Neuronal stem cell (in vitro differentiated cells): Measurements from ENCODE around the gene AKAP1.

Experiments
- DNase-seq: peaks from one replicate; pipeline ENCODE4 v3.0.0-alpha.2; 2013; ENCODE audit warnings: low spot score
- H2AFZ ChIP-seq: one replicate; pipeline ENCODE4 v1.6.1; 2013; ENCODE audit warnings: mild to moderate bottlenecking, low read length, inconsistent platforms
- H2AK5ac ChIP-seq: 2 replicates; pipeline ENCODE4 v1.6.1; 2013; ENCODE audit warnings: low read depth, mild to moderate bottlenecking, inconsistent platforms, low read length, moderate library complexity, mixed read lengths
- H2BK120ac ChIP-seq: 2 replicates; pipeline ENCODE4 v1.6.1; 2013; ENCODE audit warnings: low read depth, mild to moderate bottlenecking, inconsistent platforms, low read length, moderate library complexity, mixed read lengths
- H2BK12ac ChIP-seq: one replicate; pipeline ENCODE4 v1.6.1; 2013; ENCODE audit warnings: low read length, inconsistent platforms
- H2BK15ac ChIP-seq: 2 replicates; pipeline ENCODE4 v1.6.1; 2013; ENCODE audit warnings: mild to moderate bottlenecking, low read length, inconsistent platforms, mixed read lengths
- H2BK5ac ChIP-seq: one replicate; pipeline ENCODE4 v1.6.1; 2013; ENCODE audit warnings: inconsistent platforms, mild to moderate bottlenecking, low read length, moderate library complexity
- H3K14ac ChIP-seq: one replicate; pipeline ENCODE4 v1.6.1; 2013; ENCODE audit warnings: low read length, inconsistent platforms
- H3K18ac ChIP-seq: 2 replicates; pipeline ENCODE4 v1.6.1; 2013; ENCODE audit warnings: low read length, inconsistent platforms
- H3K23ac ChIP-seq: 2 replicates; pipeline ENCODE4 v1.6.1; 2013; ENCODE audit warnings: low read depth, mild to moderate bottlenecking, mixed read lengths, low read length, inconsistent platforms; ENCODE audit not compliant: poor library complexity
- H3K27ac ChIP-seq: replicated peaks from 3 replicates; pipeline ENCODE4 v1.5.1; 2013; ENCODE audit warnings: low read length, inconsistent platforms
- H3K27me3 ChIP-seq, 3 experiments: 2 replicates each; pipeline ENCODE4 v1.6.1; 2013; ENCODE audit warnings: low read length in 3 of 3, mild to moderate bottlenecking in 2 of 3, inconsistent platforms in 1 of 3, low read depth in 1 of 3, mixed read lengths in 1 of 3, moderate library complexity in 1 of 3; ENCODE audit not compliant: control insufficient read depth in 3 of 3, insufficient read depth in 3 of 3
- H3K36me3 ChIP-seq, 2 donors: replicated peaks in 1 of 2; 2 replicates each; pipeline ENCODE4 v1.6.1; 2013; ENCODE audit warnings: low read length in 2 of 2; ENCODE audit not compliant: control insufficient read depth in 2 of 2, insufficient read depth in 2 of 2
- H3K4ac ChIP-seq: 2 replicates; pipeline ENCODE4 v1.6.1; 2013; ENCODE audit warnings: inconsistent platforms, mild to moderate bottlenecking, low read length, moderate library complexity
- H3K4me1 ChIP-seq, 2 donors: 1 replicate in 1 of 2; 2 replicates in 1 of 2; pipeline ENCODE4 v1.6.1; 2013; ENCODE audit warnings: low read length in 2 of 2, low read depth in 1 of 2; ENCODE audit not compliant: control insufficient read depth in 2 of 2, insufficient read depth in 1 of 2
- H3K4me2 ChIP-seq: one replicate; pipeline ENCODE4 v1.6.1; 2013; ENCODE audit warnings: mild to moderate bottlenecking, low read length, inconsistent platforms; ENCODE audit not compliant: insufficient read depth, poor library complexity, severe bottlenecking
- H3K4me3 ChIP-seq, 2 donors: 2 replicates each; pipeline ENCODE4 v1.5.1; 2013; ENCODE audit warnings: low read length in 2 of 2, mild to moderate bottlenecking in 2 of 2, inconsistent platforms in 1 of 2, moderate library complexity in 1 of 2
- H3K79me1 ChIP-seq: one replicate; pipeline ENCODE4 v1.6.1; 2013; ENCODE audit warnings: low read depth, mild to moderate bottlenecking, inconsistent platforms, low read length, moderate library complexity
- H3K9ac ChIP-seq: one replicate; pipeline ENCODE4 v1.6.1; 2013; ENCODE audit warnings: mild to moderate bottlenecking, low read depth, low read length, inconsistent platforms; ENCODE audit not compliant: poor library complexity
- H3K9me3 ChIP-seq, 2 donors: replicated peaks in 1 of 2; 2 replicates each; pipeline versions ENCODE3 to v1.6.1; 2013; ENCODE audit warnings: low read length in 2 of 2, mild to moderate bottlenecking in 2 of 2, inconsistent platforms in 1 of 2, low read depth in 1 of 2, mixed read lengths in 1 of 2, moderate library complexity in 1 of 2; ENCODE audit not compliant: control insufficient read depth in 2 of 2, insufficient read depth in 1 of 2
- H4K8ac ChIP-seq: one replicate; pipeline ENCODE4 v1.6.1; 2013; ENCODE audit warnings: low read depth, mild to moderate bottlenecking, inconsistent platforms, low read length, moderate library complexity
- H4K91ac ChIP-seq: one replicate; pipeline ENCODE4 v1.6.1; 2013; ENCODE audit warnings: low read length, low read depth, mild to moderate bottlenecking, inconsistent platforms; ENCODE audit not compliant: poor library complexity
- WGBS, 2 donors: extraction: QIAGEN DNeasy Blood & Tissue Kit; methylation state at CpG; one replicate each; pipeline ENCODE4 v1.1.7; 2013; ENCODE audit warnings: missing lambda C conversion rate in 2 of 2, mixed read lengths in 1 of 2; ENCODE audit not compliant: insufficient read length in 2 of 2, insufficient replicate concordance in 1 of 2; ENCODE audit errors: extremely low coverage in 2 of 2; 5-methylcytosine and 5-hydroxymethylcytosine counted together

Gene AKAP1

DNA sequence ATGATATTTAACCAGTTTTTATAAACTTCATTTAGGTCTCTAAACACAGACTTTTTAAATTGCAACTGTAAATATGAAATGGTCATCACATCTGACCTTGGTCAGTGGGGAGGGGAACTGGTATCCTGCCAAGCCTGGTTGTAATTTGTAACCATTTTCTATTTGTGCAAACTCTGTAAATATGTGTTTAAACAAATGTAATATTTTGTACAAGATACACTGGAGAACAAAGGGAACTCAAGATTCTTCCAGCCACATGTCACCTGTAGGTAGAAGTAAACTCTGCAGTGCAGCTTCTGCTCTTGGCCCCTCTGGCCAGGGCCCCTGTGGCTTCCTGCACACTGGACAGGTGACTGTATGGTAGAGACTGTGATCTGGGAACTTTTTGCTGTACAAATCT, 35.8 kb downstream of the AKAP1 start:
- H3K23ac ChIP-seq = no peak overlapping the region
- no peak overlapping the region for H3K9ac ChIP-seq
- no peaks in the 10 kb centered on the region for H3K4me1 ChIP-seq
- H2AK5ac ChIP-seq = no peak overlapping the region
- H3K79me1 ChIP-seq = no peaks in the 10 kb centered on the region
- H2AFZ ChIP-seq = no peak overlapping the region
- no peak overlapping the region for H2BK120ac ChIP-seq
- H2BK5ac ChIP-seq = no peak overlapping the region
- no peak overlapping the region for H3K27ac ChIP-seq
- H3K4ac ChIP-seq = no peak overlapping the region
- H4K91ac ChIP-seq = no peak overlapping the region
- H3K4me3 ChIP-seq = no peak overlapping the region
- H3K14ac ChIP-seq = no peak overlapping the region
- H2BK12ac ChIP-seq = no peak overlapping the region
- no peak for DNase-seq
- no peak overlapping the region for H3K4me2 ChIP-seq
- H4K8ac ChIP-seq = no peak overlapping the region
- H3K9me3 ChIP-seq = no peaks in the 10 kb centered on the region
- peaks cover 23 to 97% of the 10 kb centered on the region in 2 donors for H3K36me3 ChIP-seq
- H2BK15ac ChIP-seq = no peak overlapping the region
- no peaks in the 10 kb centered on the region for H3K27me3 ChIP-seq
- no peak overlapping the region for H3K18ac ChIP-seq

DNA sequence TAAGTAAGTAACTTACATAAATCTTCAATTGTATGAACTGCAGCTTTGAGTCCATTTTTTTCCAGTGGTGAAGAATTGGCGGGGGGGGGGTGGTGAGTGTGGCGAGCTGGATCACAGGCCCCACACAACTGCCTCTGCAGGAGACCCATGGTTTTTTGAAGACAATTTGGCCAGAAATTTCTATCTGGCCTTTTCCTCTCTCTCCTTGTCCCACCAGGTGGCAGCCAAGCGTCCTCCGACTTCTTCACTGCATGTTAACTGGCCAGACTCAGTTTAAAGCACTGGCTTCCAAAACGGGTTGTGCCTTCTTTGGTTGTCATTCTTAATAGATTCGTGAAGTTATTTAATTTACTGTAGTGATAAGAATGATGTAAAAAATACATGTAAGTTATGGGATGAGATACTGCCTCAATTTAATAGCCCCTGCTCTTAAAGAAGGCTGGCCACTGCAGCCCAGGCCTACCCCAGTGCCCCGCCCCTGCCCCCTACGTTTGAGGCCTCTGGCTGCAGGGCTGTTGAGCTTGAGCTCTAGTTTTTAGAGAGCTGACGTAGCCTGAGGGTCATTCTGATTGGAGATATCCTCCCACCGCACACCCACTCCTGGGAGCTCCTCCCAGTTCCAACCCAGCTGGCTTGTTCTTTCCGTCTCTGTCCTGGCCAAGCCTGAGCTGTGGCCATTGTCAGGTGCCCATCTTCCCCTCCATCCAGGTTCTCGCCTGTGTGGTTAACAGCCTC, 36.4 kb downstream of the AKAP1 start:
- Histone ChIP-seq H2BK15ac (no peak overlapping the region), H3K4me3 (no peak overlapping the region), H3K9me3 (no peaks in the 10 kb centered on the region), H3K36me3 (peaks cover 22 to 92% of the 10 kb centered on the region in 2 donors), H3K4me1 (no peaks in the 10 kb centered on the region), H3K79me1 (no peaks in the 10 kb centered on the region), H3K23ac (no peak overlapping the region), H3K14ac (no peak overlapping the region), H3K9ac (no peak overlapping the region), H3K27me3 (no peaks in the 10 kb centered on the region), H4K91ac (no peak overlapping the region), H2BK120ac (no peak overlapping the region), H2BK5ac (no peak overlapping the region), H3K27ac (no peak overlapping the region), H2AK5ac (no peak overlapping the region), H2BK12ac (no peak overlapping the region), H4K8ac (no peak overlapping the region), H3K18ac (no peak overlapping the region), H3K4ac (no peak overlapping the region), H3K4me2 (no peak overlapping the region), H2AFZ (no peak overlapping the region)
- peak; percentile 51 for DNase-seq
- no CpG with 5 or more reads among the region's 12 CpGs for WGBS, 2 donors

GRCh38 chr17:57124053-57124452, 39.0 kb downstream of the AKAP1 start:
- H3K18ac ChIP-seq = no peak overlapping the region
- no peak overlapping the region for H3K27ac ChIP-seq
- H3K4me2 ChIP-seq = no peak overlapping the region
- 100% methylated on average over 1 of the region's 4 CpGs; no CpG with 5 or more reads in 1 of the 2 donors for WGBS, 2 donors
- H2AFZ ChIP-seq = no peak overlapping the region
- H3K4me3 ChIP-seq = no peak overlapping the region
- H2BK15ac ChIP-seq = no peak overlapping the region
- peaks cover 10 to 66% of the 10 kb centered on the region in 2 donors for H3K36me3 ChIP-seq
- H2BK12ac ChIP-seq = no peak overlapping the region
- no peaks in the 10 kb centered on the region for H3K79me1 ChIP-seq
- H3K14ac ChIP-seq = no peak overlapping the region
- no peaks in the 10 kb centered on the region for H3K4me1 ChIP-seq
- H3K4ac ChIP-seq = no peak overlapping the region
- H2BK120ac ChIP-seq = no peak overlapping the region
- H4K91ac ChIP-seq = no peak overlapping the region
- no peak overlapping the region for H2AK5ac ChIP-seq
- H3K23ac ChIP-seq = no peak overlapping the region
- no peak overlapping the region for H3K9ac ChIP-seq
- no peaks in the 10 kb centered on the region for H3K9me3 ChIP-seq
- DNase-seq = no peak
- H3K27me3 ChIP-seq = no peaks in the 10 kb centered on the region
- no peak overlapping the region for H4K8ac ChIP-seq
- H2BK5ac ChIP-seq = no peak overlapping the region

DNA sequence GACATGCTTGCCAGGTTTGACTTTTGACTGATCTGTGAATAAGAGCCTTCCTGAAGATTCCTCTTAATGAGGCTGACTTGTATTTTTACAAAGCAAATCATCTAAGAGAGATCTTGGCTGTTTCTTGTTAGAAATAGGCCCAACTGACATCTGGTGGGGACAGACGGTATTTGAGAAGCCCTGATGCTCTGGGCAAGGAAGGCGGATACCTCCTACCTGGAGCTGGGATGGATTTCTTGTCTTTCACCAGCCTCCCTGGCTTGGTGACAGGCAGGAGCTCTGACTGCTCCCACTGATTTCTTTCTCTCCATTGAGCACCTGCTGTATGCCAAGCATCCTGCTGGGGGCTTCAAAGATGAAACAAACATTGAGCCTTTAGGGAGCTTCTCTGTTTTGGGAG, 40.4 kb downstream of the AKAP1 start:
- no peak overlapping the region for H3K14ac ChIP-seq
- no peak overlapping the region for H3K27ac ChIP-seq
- no peak overlapping the region for H3K4ac ChIP-seq
- no peak overlapping the region for H3K4me2 ChIP-seq
- no peaks in the 10 kb centered on the region for H3K27me3 ChIP-seq
- H4K8ac ChIP-seq = no peak overlapping the region
- H3K4me1 ChIP-seq = no peaks in the 10 kb centered on the region
- H3K18ac ChIP-seq = no peak overlapping the region
- no peak overlapping the region for H4K91ac ChIP-seq
- DNase-seq = no peak
- H3K23ac ChIP-seq = no peak overlapping the region
- no peaks in the 10 kb centered on the region for H3K9me3 ChIP-seq
- H2BK120ac ChIP-seq = no peak overlapping the region
- no peak overlapping the region for H2BK12ac ChIP-seq
- H2BK15ac ChIP-seq = no peak overlapping the region
- no peak overlapping the region for H3K9ac ChIP-seq
- no peak overlapping the region for H2AK5ac ChIP-seq
- peaks cover 10 to 53% of the 10 kb centered on the region in 2 donors for H3K36me3 ChIP-seq
- H3K4me3 ChIP-seq = no peak overlapping the region
- H2BK5ac ChIP-seq = no peak overlapping the region
- no CpG with 5 or more reads among the region's 2 CpGs for WGBS, 2 donors
- no peak overlapping the region for H2AFZ ChIP-seq
- no peaks in the 10 kb centered on the region for H3K79me1 ChIP-seq
